CD4-positive, alpha-beta T cell treated with Interleukin-17A for 4 hours (primary cell): ENCODE results near the gene IQCB1.

Experiments
- DNase-seq: peaks from one replicate; pipeline ENCODE4 v3.0.0-alpha.2; 2020; ENCODE audit warnings: mixed read lengths

Gene IQCB1

DNA sequence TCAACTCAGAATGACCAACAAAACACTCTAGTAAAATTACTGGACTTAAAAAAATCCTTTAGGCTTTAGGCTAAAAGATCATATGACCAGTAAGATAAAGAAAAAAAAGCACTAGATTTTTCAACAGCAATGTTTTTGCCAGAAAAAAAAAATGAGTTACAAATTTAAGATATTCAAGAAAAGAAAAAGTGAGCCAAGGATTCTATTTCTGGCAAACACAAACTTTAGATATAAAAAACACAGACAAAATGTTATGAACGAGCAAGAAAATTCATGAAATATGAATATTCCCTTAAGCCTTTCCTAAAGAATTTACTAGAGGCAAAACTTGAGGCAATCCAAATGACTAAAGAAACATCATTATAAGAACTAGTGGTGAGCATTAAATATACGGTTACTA is 94.0 kb downstream of the IQCB1 start:
- DNase-seq = no peak

DNA sequence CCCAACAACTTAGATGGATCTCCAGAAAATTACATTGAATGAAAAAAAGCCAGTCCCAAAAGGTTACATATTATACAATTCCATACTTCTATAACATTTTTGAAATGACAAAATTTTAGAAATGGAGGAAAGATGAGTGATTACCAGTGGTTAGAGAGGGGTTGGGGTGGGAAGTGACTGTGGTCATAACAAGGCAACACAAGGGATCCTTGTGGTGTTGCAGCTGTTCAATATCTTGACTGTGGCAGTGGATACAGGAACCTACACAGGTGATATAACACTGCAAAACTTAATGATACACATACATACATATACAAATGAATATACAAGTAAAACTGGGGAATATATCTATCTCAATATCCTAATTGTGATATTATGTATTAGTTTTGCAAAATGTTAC is 95.0 kb downstream of the IQCB1 start:
- no peak for DNase-seq

DNA sequence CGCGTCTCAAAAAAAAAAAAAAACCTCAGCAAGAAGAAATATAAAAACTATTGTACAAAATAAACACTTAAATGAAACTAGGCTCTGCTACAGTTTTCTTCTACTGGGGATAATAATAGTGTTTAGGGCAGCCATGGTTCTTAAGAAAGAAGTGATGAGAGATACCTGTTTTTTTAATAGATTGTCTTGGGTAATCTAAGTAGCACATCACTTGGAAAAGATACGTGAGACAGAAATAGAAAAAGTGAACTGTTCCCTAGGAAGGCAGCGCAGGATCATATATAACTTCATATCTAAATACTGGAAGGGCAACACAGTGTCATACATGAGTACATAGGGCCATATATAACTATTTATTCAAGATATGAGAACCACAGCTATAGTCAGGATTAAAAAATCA is 97.2 kb downstream of the IQCB1 start:
- no peak for DNase-seq

DNA sequence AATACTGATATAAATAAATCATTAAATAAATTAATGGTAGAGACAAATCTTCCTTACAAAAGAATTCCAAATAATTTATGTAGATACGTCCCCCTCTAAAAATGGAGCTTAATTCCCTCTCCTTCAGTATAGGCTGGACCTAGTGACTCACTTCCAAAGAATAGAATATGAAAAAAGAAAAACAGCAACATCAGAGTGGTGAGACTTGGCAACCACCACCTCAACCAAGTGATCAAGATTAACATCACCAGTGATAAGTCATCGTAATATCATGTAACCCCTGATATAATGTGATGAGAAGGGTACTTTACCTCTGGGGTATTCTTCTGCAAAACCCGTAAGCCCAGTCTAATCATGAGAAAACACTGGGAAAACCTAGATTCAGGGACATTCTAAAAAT is 98.7 kb downstream of the IQCB1 start:
- DNase-seq = no peak

DNA sequence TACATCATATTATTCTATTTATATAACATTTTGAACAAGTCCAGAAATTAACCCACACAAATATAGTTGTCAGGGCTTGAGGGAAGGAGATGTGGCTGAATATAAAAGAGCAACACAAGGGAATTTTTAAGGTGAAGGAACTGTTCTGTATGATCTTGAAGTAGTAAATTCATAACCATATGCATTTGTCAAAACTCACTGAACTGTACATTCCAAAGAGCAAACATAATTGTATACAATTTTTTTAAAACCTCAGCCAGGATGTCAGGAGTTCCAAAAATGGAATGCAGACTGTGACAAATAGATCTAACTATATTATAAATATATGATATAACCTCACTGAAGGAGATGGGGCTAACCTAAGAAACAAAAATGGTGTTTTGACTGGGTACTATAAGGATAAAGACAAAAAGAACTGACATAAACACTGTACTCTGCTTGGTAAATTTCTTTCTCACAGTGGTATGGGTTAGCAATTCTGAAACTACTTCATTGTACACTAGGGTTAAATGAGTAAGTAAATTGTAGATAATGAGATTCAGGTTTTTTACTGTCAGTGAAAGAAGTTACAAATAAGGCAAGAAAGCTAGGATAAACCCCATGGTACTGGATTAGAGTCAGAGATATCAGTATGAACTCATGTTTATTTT is 99.7 kb downstream of the IQCB1 start:
- no peak for DNase-seq

DNA sequence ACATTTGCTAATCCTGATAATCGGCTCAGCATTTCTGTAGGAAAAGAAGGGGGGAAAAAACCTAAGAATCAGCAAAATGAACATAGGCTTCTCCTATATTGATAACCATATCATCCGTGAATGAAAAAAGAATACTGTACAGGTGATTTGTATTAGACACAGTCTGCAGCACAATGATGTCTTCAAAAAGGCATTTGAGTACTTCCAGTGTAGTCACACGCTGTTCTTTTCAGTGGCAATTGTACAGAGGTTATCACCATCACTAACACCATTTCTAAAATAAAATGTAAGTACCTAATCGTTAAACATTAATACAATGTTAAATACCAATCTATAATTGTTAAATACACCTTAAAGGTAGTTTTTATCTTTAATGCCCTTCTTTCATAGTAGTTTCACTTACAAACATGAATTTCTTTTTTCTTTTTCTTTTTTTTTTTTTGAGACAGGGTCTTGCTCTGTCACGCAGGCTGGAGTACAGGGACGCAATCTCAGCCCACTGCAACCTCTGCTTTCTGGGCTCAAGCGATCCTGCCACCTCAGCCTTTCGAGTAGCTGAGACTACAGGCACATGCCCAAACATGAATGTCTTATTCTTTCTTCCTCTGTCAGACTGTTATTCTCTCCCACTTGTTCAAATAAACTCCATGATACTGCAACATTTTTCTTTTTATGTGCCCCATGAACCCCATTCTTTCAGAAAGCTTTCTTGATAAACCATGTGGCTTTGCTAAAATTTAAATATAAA is 103.7 kb downstream of the IQCB1 start:
- DNase-seq = no peak

DNA sequence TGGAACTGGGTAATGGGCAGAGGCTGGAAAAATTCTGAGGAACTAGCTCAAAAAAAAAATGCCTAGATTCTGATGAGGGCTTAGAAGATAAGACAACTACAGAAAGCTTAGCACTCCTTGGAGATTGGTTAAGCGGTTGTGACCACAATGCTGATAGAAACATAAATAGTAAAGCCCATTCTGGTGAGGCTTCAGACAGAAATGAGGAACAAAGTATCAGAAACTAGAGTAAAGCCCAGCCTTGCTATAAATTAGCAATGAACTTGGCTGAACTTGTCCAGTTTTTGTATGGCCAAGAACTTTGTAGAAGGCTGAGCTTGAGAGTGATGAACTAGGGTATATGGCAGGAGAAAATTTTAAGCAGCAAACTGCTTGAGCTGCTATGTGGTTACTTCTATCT is 110.7 kb downstream of the IQCB1 start:
- no peak for DNase-seq

DNA sequence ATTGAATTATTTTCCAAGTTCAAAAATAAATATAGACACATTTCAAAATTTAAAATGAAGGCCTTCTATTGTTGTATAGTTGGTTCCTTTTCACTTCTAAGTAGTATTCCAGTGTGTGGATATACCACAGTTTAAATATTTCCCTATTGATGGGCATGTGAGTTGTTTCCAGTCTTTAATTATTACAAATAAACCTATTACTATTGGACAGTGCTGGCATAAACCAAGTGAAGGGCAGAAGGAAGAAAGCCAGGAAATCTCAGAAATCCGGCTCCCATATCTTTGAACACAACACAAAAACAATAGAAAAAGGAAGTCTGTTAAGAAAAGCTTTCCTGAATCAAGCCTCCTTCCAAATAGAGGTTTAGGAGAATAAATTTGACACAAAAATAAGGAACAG is 111.4 kb downstream of the IQCB1 start:
- no peak for DNase-seq

DNA sequence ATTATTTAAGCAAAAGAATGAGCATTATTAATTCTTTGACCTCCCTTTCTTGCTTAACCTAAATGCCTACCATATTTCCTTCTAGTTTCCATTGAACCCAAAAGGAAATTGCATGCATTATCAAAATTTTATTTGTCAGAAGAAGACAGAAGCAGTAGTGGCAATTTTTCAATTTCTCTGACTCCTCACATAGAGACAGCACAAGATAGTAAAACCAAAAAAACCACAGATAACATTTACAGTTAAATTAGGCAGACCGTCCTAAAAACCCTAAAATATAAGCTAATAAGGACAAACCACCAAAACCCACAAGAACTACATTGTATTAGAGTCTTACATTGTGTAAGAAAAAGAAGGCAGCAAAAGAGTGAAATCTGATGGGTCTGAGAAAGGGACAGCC is 112.4 kb downstream of the IQCB1 start:
- no peak for DNase-seq

DNA sequence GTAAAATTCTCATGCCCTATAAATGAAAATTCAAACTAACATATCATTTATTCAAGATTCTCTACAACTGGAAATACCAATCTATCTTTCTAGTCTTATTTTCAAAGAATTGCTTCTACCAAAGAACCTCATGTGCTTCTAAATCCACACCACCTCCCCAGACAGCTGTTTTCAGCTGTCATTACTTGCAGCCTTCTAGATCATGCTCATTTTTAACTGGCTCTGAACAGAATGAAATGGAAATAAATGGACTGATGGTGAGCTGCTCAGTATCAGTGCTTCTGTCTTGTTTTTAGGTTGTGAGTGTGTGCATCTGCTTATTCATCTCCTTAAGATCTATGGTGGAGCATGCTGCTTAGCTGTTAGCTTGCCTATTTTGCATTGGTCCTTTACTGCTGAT is 114.7 kb downstream of the IQCB1 start:
- no peak for DNase-seq
